HG02678 (cell line): ENCODE results near the gene FKBP2.

Experiments
- ATAC-seq: cut with Tn5 transposase; IDR thresholded peaks from one replicate; pipeline ENCODE4 v1.9.1; 2021; ENCODE audit warnings: mild to moderate bottlenecking, moderate library complexity; ENCODE audit not compliant: unreplicated experiment

The FKBP2 gene

GRCh38 chr11:64218628-64219353, 22.1 kb upstream of the FKBP2 start:
- ATAC-seq: no peak

- ATAC-seq: no peak
Measured at GRCh38 chr11:64219354-64219684, 21.6 kb upstream of the FKBP2 start.

GRCh38 chr11:64219755-64220154, 21.1 kb upstream of the FKBP2 start:
- ATAC-seq: no peak

- ATAC-seq: no peak
Measured at GRCh38 chr11:64220271-64220670, 20.6 kb upstream of the FKBP2 start.

- ATAC-seq: no peak
Measured at GRCh38 chr11:64220798-64221197, 20.1 kb upstream of the FKBP2 start.

GRCh38 chr11:64222651-64223000, 18.3 kb upstream of the FKBP2 start:
- ATAC-seq: no peak

- no peak for ATAC-seq
Measured at GRCh38 chr11:64223001-64223651, 17.8 kb upstream of the FKBP2 start.

GRCh38 chr11:64224151-64224890, 16.6 kb upstream of the FKBP2 start:
- ATAC-seq: no peak

- ATAC-seq: no peak
Measured at GRCh38 chr11:64224891-64225607, 15.8 kb upstream of the FKBP2 start.

GRCh38 chr11:64225608-64226506, 15.0 kb upstream of the FKBP2 start, which contains the start of the genes NUDT22 and TRPT1:
NUDT22 (plus strand) TSS chr11:64226274; CDS start chr11:64226653, 379 bp downstream.
TRPT1 (minus strand) TSS chr11:64226186; CDS start chr11:64225860, 326 bp downstream.
- peak; percentile 52 for ATAC-seq

GRCh38 chr11:64226507-64227051, 14.3 kb upstream of the FKBP2 start:
- peak; percentile 31 for ATAC-seq

GRCh38 chr11:64227405-64227956, 13.4 kb upstream of the FKBP2 start:
- ATAC-seq: no peak

- ATAC-seq: no peak
Measured at GRCh38 chr11:64229090-64229743, 11.7 kb upstream of the FKBP2 start.

GRCh38 chr11:64229744-64230170, 11.1 kb upstream of the FKBP2 start:
- ATAC-seq: no peak

GRCh38 chr11:64230171-64230984, 10.5 kb upstream of the FKBP2 start, which contains the start of gene DNAJC4:
DNAJC4 (plus strand) TSS chr11:64230548; CDS start chr11:64230855, 307 bp downstream.
- ATAC-seq: peak; percentile 49

GRCh38 chr11:64230985-64231365, 9.9 kb upstream of the FKBP2 start:
- no peak for ATAC-seq

- ATAC-seq: no peak
Measured at GRCh38 chr11:64231546-64231945, 9.3 kb upstream of the FKBP2 start.
